Mononuclear cell (primary cell): Measurements from ENCODE around the gene MMP14. TPM values are rescaled to one million over a fixed set of nuclear protein-coding genes. Genes with fewer than 3 reads are reported as not detected.
"Not testable (repeated sequence)": the region's sequence is repeated elsewhere in the genome, so short reads cannot be mapped to it uniquely, and the experiment has no call there.

ENCODE experiments used
- H3K27me3 ChIP-seq: 2 replicates; pipeline ENCODE4 v1.6.0; 2011; ENCODE audit warnings: low read length, control low read depth; ENCODE audit not compliant: insufficient read depth
- H3K4me1 ChIP-seq: 2 replicates; pipeline ENCODE4 v1.5.1; 2011; ENCODE audit warnings: mild to moderate bottlenecking, low read length, control low read depth; ENCODE audit not compliant: insufficient read depth
- H3K4me3 ChIP-seq: 2 replicates; pipeline ENCODE4 v1.5.1; 2011; ENCODE audit warnings: mild to moderate bottlenecking, low read length, moderate library complexity
- H3K9me3 ChIP-seq: 2 replicates; pipeline ENCODE4 v1.5.1; 2011; ENCODE audit warnings: low read depth, mild to moderate bottlenecking, control low read depth, low read length
- total RNA-seq: library from RNA; depleted of rRNA; stranded (reverse); fragments of >200 nt; gene quantifications from one replicate; pipeline ENCODE4 v1.2.3, GENCODE V29; 2012

The MMP14 gene
- 2.9 TPM for total RNA-seq

- Histone ChIP-seq H3K27me3 (peaks cover 12% of the 10 kb centered on the region), H3K4me3 (peak within 1 kb of the TSS; percentile 46), H3K9me3 (no peaks in the 10 kb centered on the region)
Measured at GRCh38 chr14:22836301-22837113, at the start of gene MMP14. Gene MMP14 (plus strand): TSS chr14:22836585. CDS start chr14:22836818, 233 bp downstream.

GRCh38 chr14:22786685-22787084, 49.7 kb upstream of the MMP14 start:
- H3K4me3 ChIP-seq, result no peak overlapping the region
- no peaks in the 10 kb centered on the region for H3K27me3 ChIP-seq
- no peaks in the 10 kb centered on the region for H3K9me3 ChIP-seq
- H3K4me1 ChIP-seq, result peaks cover 50% of the 10 kb centered on the region

More at GRCh38 chr14:22836301-22837113, at the start of gene MMP14:
- peaks cover 21% of the 10 kb centered on the region for H3K4me1 ChIP-seq

GRCh38 chr14:22791301-22791700, 45.1 kb upstream of the MMP14 start:
- Histone ChIP-seq H3K4me1 (peaks cover 46% of the 10 kb centered on the region), H3K9me3 (no peaks in the 10 kb centered on the region), H3K4me3 (no peak overlapping the region), H3K27me3 (no peaks in the 10 kb centered on the region)

GRCh38 chr14:22792158-22792557, 44.2 kb upstream of the MMP14 start:
- Histone ChIP-seq H3K4me3 (no peak overlapping the region), H3K4me1 (peaks cover 54% of the 10 kb centered on the region), H3K27me3 (no peaks in the 10 kb centered on the region), H3K9me3 (no peaks in the 10 kb centered on the region)

DNA sequence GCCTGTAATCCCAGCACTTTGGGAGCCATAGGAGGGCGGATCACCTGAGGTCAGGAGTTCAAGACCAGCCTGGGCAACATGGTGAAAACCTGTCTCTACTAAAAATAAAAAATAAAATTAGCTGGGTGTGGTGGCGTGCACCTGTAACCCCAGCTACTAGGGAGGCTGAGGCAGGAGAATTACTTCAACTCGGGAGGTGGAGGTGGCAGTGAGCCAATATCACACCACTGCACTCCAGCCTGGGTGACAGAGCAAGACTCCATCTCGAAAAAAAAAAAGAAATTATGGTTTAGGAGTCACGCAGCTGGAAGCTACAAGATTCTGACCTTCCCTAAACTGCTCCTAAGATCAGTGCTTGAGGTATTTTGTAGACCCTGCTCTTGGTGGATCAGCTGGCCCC, 42.8 kb upstream of the MMP14 start:
- peaks cover 68% of the 10 kb centered on the region for H3K4me1 ChIP-seq
- H3K4me3 ChIP-seq, H3K27me3 ChIP-seq, H3K9me3 ChIP-seq: not testable (repeated sequence)

- H3K4me1 ChIP-seq, result peaks cover 68% of the 10 kb centered on the region
- H3K27me3 ChIP-seq, result no peaks in the 10 kb centered on the region
- no peaks in the 10 kb centered on the region for H3K9me3 ChIP-seq
- H3K4me3 ChIP-seq, result no peak overlapping the region
Measured at GRCh38 chr14:22793976-22794375, 42.4 kb upstream of the MMP14 start.

GRCh38 chr14:22794551-22794951, 41.8 kb upstream of the MMP14 start:
- Histone ChIP-seq H3K4me1 (peaks cover 68% of the 10 kb centered on the region), H3K4me3 (no peak overlapping the region), H3K9me3 (no peaks in the 10 kb centered on the region), H3K27me3 (no peaks in the 10 kb centered on the region)

DNA sequence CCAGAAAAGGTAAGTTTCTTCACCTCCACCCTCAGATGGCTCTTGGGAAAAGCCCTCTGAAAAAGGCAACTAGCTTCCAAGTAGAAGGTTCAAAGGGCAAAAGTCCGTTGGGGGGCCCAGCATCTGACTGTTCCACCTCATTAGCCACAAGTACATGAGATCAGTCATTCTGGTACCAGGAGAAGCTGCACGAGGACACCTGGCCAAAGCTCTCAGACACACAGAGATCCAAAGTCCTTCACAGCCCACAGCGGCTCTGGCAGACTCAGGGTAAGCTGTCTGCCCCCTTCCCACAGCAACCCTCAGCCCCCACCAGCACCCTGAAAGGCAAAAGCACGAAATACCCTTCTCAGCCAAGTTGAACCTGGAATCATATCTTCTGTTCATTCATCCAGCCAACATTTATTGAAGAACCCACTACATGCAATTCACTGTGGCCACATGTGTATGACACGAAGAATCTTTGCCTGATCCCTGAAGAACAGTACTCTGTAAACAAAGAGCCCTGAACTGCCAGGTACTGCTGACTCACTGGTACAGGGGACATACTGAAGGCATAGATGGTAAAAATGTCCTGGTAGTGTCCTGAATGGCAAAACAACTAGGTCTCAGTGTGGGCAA, 40.2 kb upstream of the MMP14 start:
- Histone ChIP-seq H3K27me3 (no peaks in the 10 kb centered on the region), H3K4me3 (no peak overlapping the region), H3K9me3 (no peaks in the 10 kb centered on the region), H3K4me1 (peaks cover 69% of the 10 kb centered on the region)

GRCh38 chr14:22797017-22797917, 39.1 kb upstream of the MMP14 start:
- no peaks in the 10 kb centered on the region for H3K9me3 ChIP-seq
- H3K27me3 ChIP-seq, result no peaks in the 10 kb centered on the region
- no peak overlapping the region for H3K4me3 ChIP-seq
- H3K4me1 ChIP-seq, result peaks cover 69% of the 10 kb centered on the region

DNA sequence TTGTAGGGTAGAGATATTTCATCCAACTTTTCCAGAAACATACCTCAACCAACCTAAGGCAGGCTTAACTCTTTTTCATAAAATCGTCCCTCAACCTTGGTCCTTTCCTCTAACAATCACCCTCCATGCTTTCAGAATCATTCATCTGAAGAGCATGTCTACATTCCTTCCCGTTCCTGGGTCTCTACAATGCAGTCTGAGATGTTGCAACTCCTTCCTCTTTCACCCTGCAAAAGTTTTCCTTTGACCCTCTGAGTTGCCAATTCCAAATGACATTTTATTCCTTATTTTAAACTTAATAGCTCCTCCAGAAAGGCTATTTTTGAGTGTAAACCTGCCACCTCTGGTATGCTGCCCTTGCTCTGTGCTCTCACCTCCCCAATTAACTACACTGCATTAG, 37.9 kb upstream of the MMP14 start:
- Histone ChIP-seq H3K4me1 (peaks cover 81% of the 10 kb centered on the region), H3K27me3 (no peaks in the 10 kb centered on the region), H3K4me3 (no peak overlapping the region), H3K9me3 (no peaks in the 10 kb centered on the region)

DNA sequence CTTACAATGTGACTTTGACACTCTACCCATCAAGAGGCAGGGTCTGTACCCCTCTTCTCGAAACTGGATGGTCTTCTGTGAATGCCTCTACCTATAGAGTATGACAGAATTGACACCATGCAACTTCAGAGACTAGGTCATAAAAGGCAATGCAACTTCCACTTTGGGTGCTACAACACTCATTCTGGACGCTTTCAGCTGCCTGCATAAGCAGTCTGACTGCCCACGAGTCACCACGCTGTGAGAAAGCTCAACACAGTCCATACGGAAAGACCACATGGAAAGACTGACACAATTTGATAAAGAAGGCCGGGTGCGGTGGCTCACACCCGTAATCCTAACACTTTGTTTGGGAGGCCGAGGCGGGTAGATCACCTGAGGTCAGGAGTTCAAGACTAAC, 36.0 kb upstream of the MMP14 start:
- Histone ChIP-seq H3K4me3 (no peak overlapping the region), H3K9me3 (no peaks in the 10 kb centered on the region), H3K4me1 (peaks cover 87% of the 10 kb centered on the region), H3K27me3 (no peaks in the 10 kb centered on the region)

GRCh38 chr14:22801716-22802115, 34.7 kb upstream of the MMP14 start:
- H3K9me3 ChIP-seq, result no peaks in the 10 kb centered on the region
- no peaks in the 10 kb centered on the region for H3K27me3 ChIP-seq
- peaks cover 83% of the 10 kb centered on the region for H3K4me1 ChIP-seq
- H3K4me3 ChIP-seq, result no peak overlapping the region

GRCh38 chr14:22802860-22803686, 33.3 kb upstream of the MMP14 start:
- H3K9me3 ChIP-seq, result no peaks in the 10 kb centered on the region
- no peaks in the 10 kb centered on the region for H3K27me3 ChIP-seq
- peaks cover 71% of the 10 kb centered on the region for H3K4me1 ChIP-seq
- H3K4me3 ChIP-seq, result no peak overlapping the region

DNA sequence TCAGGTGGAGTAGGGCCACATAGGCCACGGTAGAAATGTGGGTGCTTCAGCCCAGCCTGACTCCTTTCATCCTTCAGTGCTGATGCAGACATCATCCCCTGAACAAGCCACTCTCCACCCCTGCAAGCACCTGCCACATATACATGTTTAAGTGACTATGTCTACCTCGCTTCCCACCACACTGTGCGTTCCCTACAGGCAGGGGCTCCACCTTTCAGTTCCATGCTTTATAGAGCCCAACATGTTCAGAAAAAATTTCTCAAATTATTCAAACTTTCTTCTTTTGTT, 32.8 kb upstream of the MMP14 start:
- Histone ChIP-seq H3K27me3 (no peaks in the 10 kb centered on the region), H3K9me3 (no peaks in the 10 kb centered on the region), H3K4me1 (peaks cover 71% of the 10 kb centered on the region), H3K4me3 (no peak overlapping the region)
